ENCODE results near the gene AKR1D1.

DNA sequence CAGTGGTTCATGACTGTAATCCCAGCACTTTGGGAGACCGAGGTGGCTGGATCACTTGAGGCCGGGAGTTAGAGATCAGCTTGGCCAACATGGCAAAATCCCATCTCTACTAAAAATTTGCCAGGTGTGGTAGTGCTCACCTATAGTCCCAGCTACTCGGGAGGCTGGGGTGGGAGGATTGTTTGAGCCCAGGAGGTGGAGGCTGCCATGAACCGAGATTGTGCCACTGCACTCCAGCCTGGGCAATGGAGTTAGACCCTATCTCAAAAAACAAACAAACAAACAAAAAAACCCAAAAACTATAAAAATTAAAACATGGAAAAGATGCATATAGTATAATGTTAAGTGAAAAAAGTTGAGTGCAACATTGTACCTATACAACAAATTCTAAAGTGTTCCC, 81.4 kb downstream of the AKR1D1 start:
- TF ChIP-seq, protein P1, sequence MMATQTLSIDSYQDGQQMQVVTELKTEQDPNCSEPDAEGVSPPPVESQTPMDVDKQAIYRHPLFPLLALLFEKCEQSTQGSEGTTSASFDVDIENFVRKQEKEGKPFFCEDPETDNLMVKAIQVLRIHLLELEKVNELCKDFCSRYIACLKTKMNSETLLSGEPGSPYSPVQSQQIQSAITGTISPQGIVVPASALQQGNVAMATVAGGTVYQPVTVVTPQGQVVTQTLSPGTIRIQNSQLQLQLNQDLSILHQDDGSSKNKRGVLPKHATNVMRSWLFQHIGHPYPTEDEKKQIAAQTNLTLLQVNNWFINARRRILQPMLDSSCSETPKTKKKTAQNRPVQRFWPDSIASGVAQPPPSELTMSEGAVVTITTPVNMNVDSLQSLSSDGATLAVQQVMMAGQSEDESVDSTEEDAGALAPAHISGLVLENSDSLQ (IDR thresholded peaks at IDR 0.05): no peak
- no peak for TF ChIP-seq HDGF (IDR thresholded peaks at IDR 0.05; ENCODE audit: borderline replicate concordance)
